B cell (primary cell): Measurements from ENCODE around the gene TRPC6.

Source experiments
- EZH2 ChIP-seq: IDR thresholded peaks from 2 replicates; pipeline ENCODE4 v1.6.1; 2012; ENCODE audit warnings: borderline replicate concordance, low read depth, mild to moderate bottlenecking, moderate library complexity, low read length; ENCODE audit not compliant: insufficient read depth, poor library complexity, severe bottlenecking
- TF ChIP-seq, protein P1 (sequence below): fragments of 200-600 bp; IDR thresholded peaks from one replicate; pipeline ENCODE4 v1.8.0; 2022; ENCODE audit warnings: antibody characterized with exemption, mild to moderate bottlenecking

GRCh38 chr11:101470419-101470818 is 113.4 kb downstream of the TRPC6 start:
- TF ChIP-seq, protein P1, sequence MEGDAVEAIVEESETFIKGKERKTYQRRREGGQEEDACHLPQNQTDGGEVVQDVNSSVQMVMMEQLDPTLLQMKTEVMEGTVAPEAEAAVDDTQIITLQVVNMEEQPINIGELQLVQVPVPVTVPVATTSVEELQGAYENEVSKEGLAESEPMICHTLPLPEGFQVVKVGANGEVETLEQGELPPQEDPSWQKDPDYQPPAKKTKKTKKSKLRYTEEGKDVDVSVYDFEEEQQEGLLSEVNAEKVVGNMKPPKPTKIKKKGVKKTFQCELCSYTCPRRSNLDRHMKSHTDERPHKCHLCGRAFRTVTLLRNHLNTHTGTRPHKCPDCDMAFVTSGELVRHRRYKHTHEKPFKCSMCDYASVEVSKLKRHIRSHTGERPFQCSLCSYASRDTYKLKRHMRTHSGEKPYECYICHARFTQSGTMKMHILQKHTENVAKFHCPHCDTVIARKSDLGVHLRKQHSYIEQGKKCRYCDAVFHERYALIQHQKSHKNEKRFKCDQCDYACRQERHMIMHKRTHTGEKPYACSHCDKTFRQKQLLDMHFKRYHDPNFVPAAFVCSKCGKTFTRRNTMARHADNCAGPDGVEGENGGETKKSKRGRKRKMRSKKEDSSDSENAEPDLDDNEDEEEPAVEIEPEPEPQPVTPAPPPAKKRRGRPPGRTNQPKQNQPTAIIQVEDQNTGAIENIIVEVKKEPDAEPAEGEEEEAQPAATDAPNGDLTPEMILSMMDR: no peak
- no peak for TF ChIP-seq EZH2
